K562 (cell line): ENCODE results near the gene CHRNB1.

ENCODE experiments used
- RBM22 ChIP-seq: fragments of 200-400 bp; formaldehyde crosslinking; IDR thresholded peaks from 2 replicates; pipeline ENCODE4 v1.6.1; 2018; ENCODE audit warnings: low read length, low read depth; ENCODE audit not compliant: poor library complexity, severe bottlenecking
- STAT5B ChIP-seq: fragments of 250-450 bp; sonication (Bioruptor Pico); IDR thresholded peaks from 2 replicates; pipeline ENCODE4 v1.8.0; 2021; ENCODE audit warnings: mild to moderate bottlenecking, inconsistent platforms
- TF ChIP-seq, protein P1 (sequence below): sonication (generic); formaldehyde crosslinking; IDR thresholded peaks from 2 replicates; pipeline ENCODE4 v1.4.0; 2020; ENCODE audit warnings: mild to moderate bottlenecking, missing genetic modification reagents

DNA sequence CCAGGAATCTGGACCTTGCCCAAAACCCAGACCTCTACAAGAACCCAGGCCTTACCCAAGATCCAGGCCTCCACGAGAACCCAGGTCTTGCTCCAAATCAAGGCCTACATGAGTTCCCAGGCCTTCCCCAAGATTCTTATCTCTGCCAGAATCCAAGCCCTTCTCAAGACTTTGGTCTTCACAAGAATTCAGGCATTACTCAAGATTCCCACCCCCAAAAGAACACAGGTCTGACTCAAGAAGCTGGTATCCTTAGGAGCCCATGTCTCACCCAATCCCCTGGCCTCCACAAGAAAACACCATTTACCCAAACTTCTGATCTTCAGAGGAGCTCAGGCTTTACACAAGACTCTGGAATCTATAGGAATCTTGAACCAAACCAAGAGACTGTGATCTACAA lies 13.6 kb upstream of the CHRNB1 start:
- TF ChIP-seq RBM22 (no peak), STAT5B (CRISPR knock-in tag) (no peak)
- TF ChIP-seq, protein P1, sequence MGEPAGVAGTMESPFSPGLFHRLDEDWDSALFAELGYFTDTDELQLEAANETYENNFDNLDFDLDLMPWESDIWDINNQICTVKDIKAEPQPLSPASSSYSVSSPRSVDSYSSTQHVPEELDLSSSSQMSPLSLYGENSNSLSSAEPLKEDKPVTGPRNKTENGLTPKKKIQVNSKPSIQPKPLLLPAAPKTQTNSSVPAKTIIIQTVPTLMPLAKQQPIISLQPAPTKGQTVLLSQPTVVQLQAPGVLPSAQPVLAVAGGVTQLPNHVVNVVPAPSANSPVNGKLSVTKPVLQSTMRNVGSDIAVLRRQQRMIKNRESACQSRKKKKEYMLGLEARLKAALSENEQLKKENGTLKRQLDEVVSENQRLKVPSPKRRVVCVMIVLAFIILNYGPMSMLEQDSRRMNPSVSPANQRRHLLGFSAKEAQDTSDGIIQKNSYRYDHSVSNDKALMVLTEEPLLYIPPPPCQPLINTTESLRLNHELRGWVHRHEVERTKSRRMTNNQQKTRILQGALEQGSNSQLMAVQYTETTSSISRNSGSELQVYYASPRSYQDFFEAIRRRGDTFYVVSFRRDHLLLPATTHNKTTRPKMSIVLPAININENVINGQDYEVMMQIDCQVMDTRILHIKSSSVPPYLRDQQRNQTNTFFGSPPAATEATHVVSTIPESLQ (CRISPR knock-in tag): no peak
